HG03342 (cell line): ENCODE data around the gene EVI5L.

Source experiments
- ATAC-seq: cut with Tn5 transposase; IDR thresholded peaks from one replicate; pipeline ENCODE4 v1.9.1; 2021; ENCODE audit warnings: mild to moderate bottlenecking, moderate library complexity; ENCODE audit not compliant: unreplicated experiment

The EVI5L gene

GRCh38 chr19:7859831-7860713 lies 30.1 kb downstream of the EVI5L start:
- ATAC-seq: no peak

DNA sequence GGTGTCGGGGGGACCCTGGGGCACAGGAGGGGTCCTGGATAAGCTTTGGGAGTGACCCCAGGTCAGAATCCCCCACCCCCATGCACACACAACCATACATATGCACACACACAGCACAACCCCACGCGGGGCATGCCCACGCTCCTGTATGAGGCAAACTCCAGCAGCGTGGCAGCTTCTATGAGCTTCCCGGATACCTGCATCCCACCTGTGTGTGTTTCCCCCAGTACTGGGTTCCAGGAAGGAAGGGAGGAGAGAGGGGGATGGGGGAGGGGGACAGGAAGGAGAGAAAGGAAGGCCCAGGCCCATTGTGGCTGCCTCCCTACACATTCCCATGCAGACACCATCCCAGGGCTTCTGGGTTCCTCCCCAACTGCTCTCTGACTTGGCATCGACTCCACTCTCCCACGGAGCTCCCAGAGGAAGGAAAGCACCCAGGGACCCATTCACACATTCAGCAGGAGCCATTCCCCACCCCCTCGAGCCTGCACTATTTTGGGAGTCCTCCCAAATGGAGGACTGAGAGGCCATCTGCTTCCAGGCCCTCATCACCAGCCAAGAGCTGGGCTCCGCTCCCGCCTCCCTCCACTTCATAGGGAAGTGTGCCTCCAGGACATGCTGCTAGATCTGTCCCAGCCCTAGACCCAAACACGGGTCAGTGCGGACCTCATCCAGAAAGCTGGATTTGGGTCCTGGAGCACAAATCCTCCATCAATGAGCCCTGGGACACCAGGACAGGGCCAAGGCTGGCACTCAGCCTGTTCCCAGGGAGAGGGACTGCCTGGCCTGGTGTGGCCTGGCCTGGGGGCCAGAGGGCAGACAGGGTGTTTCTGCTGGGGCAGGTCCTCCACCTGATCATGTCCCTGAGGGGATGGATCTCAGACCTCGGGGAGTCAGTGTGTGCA lies 30.9 kb downstream of the EVI5L start:
- ATAC-seq: no peak

GRCh38 chr19:7861619-7862412 lies 31.8 kb downstream of the EVI5L start:
- no peak for ATAC-seq

- ATAC-seq: no peak
Measured at GRCh38 chr19:7862413-7862951, 32.5 kb downstream of the EVI5L start.

- ATAC-seq: no peak
Measured at GRCh38 chr19:7863157-7863970, 33.3 kb downstream of the EVI5L start.

DNA sequence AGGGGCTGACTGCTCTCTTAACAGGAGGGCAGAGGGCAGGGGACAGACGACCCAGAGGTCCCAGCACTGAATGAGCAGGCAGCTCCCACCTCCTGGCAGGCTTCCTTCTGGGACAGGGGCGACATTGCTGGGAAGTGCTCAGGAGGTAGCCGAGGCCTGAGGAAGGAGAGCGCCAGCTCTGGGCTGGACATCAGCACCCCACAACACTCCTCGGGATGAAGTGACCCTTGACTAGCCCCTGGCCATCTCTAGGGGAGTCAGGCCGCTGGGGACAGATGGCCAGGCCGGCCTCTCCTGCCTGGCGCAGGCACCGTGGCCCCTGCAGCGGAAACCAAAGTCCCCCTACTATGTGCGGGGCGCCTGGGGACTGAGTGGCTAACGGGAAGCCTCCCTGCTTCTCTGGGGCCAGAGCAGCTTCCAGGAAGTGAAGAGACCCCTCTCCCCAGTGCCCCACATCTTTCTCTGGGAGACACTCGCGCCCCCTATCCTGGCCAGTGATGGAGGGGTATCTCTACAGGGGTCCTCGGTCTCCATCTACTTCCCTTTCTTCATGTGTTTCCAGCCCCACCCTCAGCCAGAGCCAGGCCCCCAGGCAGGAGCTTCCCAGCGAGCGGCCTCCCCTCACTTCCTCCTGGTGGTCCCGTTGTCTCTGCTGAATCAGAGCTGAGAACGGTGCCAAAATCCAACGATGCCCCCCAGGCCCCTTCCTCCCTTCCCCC lies 34.1 kb downstream of the EVI5L start:
- no peak for ATAC-seq

- ATAC-seq: no peak
Measured at GRCh38 chr19:7864690-7865074, 34.7 kb downstream of the EVI5L start.

GRCh38 chr19:7865262-7865911 lies 35.4 kb downstream of the EVI5L start:
- ATAC-seq: no peak

DNA sequence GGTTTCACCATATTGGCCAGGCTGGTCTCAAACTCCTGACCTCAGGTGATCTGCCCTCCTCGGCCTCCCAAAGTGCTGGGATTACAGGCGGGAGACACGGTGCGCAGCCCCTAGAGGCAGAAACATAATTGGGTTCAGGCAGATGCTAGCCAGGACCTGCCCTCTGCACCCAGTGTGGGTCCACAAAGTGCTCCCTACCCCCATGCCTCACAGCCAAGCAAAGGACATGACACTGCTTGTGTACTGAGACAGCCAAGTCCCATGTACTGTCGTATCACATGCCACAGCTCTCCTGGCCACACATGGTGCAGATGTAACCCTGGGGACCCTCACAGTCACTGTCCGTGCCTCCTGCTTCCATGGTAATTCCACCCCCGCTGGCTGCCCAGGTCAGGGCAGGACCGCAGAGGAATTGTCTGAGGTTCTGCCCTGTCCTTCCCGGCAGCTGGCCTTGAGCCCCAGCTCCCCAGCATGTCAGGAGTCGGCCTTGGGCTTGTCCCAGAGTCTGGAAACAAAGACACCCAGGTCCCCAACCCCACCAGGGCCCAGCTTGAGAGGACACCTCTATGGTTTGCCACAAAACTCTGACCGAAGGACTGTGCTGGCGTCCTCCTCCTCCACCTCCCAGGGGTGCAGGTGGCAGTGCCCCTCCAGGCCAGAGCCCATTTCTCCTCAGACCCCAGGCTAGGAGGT lies 36.5 kb downstream of the EVI5L start:
- ATAC-seq: no peak

GRCh38 chr19:7867092-7867844 lies 37.2 kb downstream of the EVI5L start:
- ATAC-seq: no peak

DNA sequence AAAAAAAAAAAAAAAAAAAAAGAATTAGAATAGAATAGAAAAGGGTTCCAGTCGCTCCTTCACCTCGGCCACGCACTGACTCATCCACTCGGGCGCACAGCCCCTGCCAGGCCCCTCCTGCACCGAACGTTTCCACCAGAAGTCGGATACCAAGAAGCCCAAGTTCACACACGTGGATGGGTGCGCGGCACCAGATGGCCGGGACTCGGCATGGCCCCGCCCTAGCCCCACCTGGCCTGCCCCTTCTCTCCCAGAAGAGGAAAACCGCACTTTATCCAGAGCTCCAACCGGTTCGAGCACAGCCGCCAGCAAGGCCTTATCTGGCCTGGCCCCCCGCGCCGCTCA lies 38.3 kb downstream of the EVI5L start:
- no peak for ATAC-seq

DNA sequence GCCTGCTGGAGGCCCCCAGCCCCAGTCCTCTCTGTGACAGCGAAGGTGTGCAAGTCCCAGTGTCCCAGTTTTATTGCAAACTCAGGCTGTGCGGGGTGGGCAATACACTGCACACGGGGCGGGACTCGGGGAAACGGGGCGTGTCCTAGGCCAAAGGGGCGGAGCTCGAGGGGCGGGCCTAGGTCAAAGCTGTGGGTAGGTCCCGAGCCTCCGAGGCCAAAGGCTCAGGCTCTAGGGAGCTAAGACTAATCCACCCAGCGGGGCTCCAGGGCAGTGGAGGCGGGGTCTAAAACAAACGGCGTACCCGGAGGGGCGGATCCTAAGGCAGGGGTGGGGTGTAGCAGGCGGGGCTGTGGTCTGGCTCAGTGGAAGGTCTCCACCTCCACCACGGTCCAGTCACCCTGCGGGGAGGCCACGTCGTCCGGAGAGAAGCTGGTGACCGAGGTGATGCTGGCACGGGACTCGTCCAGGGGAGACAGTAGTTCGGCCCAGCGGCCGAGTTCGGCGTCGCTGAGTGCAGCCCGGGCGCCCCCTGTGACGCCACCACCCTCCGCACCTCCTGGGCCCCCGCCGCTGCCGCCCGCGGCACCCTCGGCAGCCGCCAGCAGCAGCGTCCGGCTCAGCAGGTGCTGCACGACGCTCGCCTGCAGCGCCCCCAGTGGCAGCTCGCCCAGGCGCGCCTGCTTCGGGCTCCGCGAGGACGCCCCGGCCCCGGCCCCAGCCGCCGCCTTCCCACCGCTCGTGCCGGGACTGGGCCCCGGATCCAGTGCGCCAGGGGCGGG lies 38.8 kb downstream of the EVI5L start:
- peak; percentile 59 for ATAC-seq

DNA sequence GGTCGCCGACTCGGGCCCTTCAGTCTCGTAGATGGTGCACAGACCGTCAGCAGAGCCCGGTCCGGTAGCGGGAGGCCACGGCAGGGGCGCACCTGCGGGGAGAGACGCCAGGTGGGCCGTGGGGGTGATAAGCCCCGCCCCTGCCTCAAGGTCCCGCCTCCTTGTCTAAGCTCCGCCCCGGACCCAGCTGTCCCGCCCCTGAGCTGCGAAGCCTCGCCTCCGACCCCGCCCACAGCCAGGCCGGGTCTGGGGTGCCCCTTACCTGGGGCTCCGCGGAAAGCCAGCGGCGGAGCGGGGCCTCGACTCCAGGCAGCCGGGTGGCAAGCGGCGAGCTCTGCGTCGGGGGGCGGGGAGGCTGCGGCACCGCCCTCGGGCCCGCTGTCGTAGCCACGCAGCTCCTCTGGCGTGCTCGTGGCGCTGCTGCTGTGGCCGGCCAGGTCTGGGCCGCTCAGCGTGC lies 39.5 kb downstream of the EVI5L start:
- peak; percentile 46 for ATAC-seq

GRCh38 chr19:7869910-7870511 lies 40.0 kb downstream of the EVI5L start:
- ATAC-seq: no peak

DNA sequence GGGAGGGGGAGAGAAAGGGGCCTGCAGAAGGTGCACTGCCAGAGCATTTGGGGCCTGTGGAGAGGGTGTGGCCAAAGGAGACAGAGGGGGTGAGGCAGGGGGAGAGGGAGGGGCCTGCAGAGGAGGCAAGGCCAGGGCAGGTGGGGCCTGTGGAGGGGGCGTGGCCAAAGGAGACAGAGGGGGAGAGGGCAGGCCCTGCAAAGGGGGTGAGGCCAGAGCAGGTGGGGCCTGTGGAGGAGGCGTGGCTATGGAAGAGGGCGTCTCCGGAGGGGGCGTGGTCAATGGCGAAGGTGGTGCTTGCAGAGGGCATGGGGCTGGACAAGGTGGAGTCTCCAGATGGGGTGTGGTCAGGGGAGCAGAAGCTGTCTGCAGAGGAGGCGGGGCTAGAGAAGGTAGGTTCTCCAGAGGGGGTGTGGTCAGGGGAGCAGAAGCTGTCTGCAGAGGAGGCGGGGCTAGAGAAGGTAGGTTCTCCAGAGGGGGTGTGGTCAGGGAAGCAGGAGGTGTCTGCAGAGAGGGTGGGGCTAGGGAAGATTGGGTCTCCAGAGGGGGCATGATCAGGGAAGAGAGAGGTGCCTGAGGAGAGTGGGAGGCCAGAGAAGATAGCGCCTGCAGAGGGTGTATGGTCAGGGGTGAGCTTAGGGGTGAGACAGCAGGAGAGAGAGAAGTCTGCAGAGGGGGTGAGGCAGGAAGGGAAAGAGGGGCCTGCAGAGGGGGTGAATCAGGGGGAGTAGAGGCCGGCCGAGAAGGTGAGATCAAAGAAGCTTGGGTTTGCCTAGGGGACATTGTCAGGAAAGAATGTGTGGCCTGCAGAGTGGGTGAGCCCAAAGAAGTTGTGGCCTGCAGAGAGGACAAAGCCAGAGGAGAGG lies 40.8 kb downstream of the EVI5L start:
- no peak for ATAC-seq
